KG1 (cell line): ENCODE results near the gene RTL10.

ENCODE experiments used
- DNase-seq: peaks from one replicate; lab custom pipeline; 2025; lab: John Stamatoyannopoulos, UW

RTL10 gene

GRCh38 chr22:19807914-19808872 is 46.5 kb downstream of the RTL10 start:
- DNase-seq, result no peak

- no peak for DNase-seq
Observed at GRCh38 chr22:19807161-19807913, 47.3 kb downstream of the RTL10 start.

DNA sequence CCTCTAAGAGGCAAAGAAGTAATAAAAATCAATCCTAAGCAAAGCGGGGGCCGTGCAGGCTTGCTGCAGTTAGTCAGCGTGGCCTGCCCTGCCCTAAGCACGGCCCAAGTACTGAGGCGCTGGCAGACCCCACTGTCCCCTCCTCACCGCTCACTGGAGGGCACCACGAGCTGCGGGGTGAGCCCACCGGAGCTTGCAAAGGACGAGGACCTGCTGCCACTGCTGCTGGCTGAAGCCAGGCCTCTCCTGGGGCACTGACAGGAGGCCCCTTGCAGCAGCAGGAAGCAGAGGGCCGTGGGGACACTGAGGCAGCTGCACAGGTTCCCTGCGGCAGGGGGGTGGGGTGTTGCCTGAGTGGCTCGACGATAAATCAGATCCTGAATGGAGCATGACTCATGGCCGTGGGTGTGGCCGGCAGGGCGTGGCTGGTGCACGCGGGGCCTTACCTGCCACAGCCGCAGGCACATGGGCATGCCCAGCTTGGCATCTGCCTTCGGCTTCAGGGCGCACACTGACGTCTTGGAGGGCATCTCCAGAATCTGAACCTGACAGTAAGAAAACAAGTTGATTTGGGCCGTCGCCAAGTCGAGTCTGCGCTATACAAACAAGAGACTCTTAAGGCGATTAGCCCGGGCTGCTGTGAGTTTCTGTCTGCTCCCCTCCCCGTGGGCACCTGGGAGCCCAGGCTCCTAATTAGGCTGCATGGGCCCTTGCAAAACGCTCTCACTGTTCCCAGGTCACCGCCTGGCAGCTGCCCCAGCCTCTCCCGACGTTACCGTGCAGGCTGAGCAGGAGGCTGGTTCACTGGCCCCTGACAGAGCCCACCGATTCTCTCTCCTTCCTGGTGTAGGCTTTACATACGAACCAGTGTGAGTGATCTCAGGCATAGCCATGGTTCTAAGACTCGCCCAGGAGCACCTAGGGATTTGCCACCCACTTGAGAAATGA is 48.2 kb downstream of the RTL10 start:
- no peak for DNase-seq

GRCh38 chr22:19805821-19806212 is 48.9 kb downstream of the RTL10 start:
- DNase-seq, result no peak
